Nephron (organoid): Measurements from ENCODE around the gene C22orf39.

ENCODE experiments used
- H3K27ac Mint-ChIP-seq, 3 experiments: 2 replicates each; pipeline ENCODE4 v1.8.0; 2020; ENCODE audit warnings: mixed read lengths in 3 of 3, mild to moderate bottlenecking in 2 of 3, moderate library complexity in 1 of 3
- H3K27me3 Mint-ChIP-seq: 2 replicates; pipeline ENCODE4 v1.8.0; 2021; ENCODE audit warnings: low read depth, mild to moderate bottlenecking, moderate library complexity, mixed read lengths
- H3K36me3 Mint-ChIP-seq: 2 replicates; pipeline ENCODE4 v1.8.0; 2020; ENCODE audit warnings: low read depth, mixed read lengths
- H3K4me1 Mint-ChIP-seq: 2 replicates; pipeline ENCODE4 v1.8.0; 2020; ENCODE audit warnings: mixed read lengths
- H3K4me3 Mint-ChIP-seq, 3 experiments: 2 replicates each; pipeline ENCODE4 v1.8.0; 2020; ENCODE audit warnings: mild to moderate bottlenecking in 3 of 3, mixed read lengths in 3 of 3, moderate library complexity in 2 of 3
- H3K9me3 Mint-ChIP-seq: 2 replicates; pipeline ENCODE4 v1.8.0; 2020; ENCODE audit warnings: mixed read lengths
- TF ChIP-seq, protein P1 (sequence below), 3 experiments: fragments of 200-600 bp; sonication (generic); IDR thresholded peaks; one replicate each; pipeline ENCODE4 v1.5.0; 2021; ENCODE audit warnings: antibody characterized with exemption in 3 of 3; ENCODE audit not compliant: unreplicated experiment in 3 of 3

The C22orf39 gene

GRCh38 chr22:19447330-19448075, at the start of gene C22orf39:
Gene C22orf39 (minus strand): TSS chr22:19447711. CDS start chr22:19447688, 23 bp downstream.
- Mint-ChIP-seq H3K9me3 (no peaks in the 10 kb centered on the region), H3K27me3 (no peaks in the 10 kb centered on the region), H3K36me3 (peaks cover 27% of the 10 kb centered on the region), H3K4me3 (peak within 1 kb of the TSS; percentile 83 to 95 (median 88)), H3K27ac (peak within 1 kb of the TSS; percentile 57 to 92 (median 91)), H3K4me1 (peaks cover 21% of the 10 kb centered on the region)
- TF ChIP-seq, protein P1, sequence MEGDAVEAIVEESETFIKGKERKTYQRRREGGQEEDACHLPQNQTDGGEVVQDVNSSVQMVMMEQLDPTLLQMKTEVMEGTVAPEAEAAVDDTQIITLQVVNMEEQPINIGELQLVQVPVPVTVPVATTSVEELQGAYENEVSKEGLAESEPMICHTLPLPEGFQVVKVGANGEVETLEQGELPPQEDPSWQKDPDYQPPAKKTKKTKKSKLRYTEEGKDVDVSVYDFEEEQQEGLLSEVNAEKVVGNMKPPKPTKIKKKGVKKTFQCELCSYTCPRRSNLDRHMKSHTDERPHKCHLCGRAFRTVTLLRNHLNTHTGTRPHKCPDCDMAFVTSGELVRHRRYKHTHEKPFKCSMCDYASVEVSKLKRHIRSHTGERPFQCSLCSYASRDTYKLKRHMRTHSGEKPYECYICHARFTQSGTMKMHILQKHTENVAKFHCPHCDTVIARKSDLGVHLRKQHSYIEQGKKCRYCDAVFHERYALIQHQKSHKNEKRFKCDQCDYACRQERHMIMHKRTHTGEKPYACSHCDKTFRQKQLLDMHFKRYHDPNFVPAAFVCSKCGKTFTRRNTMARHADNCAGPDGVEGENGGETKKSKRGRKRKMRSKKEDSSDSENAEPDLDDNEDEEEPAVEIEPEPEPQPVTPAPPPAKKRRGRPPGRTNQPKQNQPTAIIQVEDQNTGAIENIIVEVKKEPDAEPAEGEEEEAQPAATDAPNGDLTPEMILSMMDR (IDR thresholded peaks at IDR 0.05; ENCODE audit: unreplicated experiment in 3 of 3), result no peak

DNA sequence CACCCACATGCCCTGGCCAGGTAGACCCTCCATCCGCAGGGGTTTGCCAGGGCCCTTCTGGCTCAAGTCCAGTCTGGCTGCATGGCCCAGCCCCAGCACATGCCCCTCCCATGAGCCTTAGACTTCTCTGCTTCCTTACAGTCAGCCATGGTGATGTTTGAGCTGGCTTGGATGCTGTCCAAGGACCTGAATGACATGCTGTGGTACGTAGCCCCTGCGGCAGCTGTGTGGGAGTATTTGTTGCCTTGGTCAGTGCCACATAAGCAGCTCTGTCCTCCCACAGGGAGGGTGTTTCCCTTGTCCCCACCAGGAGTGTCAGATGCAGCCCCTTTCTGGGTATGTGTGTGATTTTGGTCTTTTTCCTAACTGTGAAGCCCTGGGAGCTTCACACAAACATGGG, 49.7 kb upstream of the C22orf39 start:
- Mint-ChIP-seq H3K27ac (peak overlapping the region; percentile 5 to 79 (median 25)), H3K4me3 (no peak overlapping the region), H3K27me3 (no peaks in the 10 kb centered on the region), H3K9me3 (no peaks in the 10 kb centered on the region), H3K36me3 (peaks cover 4% of the 10 kb centered on the region), H3K4me1 (peaks cover 6% of the 10 kb centered on the region)
- TF ChIP-seq, protein P1 (IDR thresholded peaks at IDR 0.05; ENCODE audit: unreplicated experiment in 3 of 3), result no peak

DNA sequence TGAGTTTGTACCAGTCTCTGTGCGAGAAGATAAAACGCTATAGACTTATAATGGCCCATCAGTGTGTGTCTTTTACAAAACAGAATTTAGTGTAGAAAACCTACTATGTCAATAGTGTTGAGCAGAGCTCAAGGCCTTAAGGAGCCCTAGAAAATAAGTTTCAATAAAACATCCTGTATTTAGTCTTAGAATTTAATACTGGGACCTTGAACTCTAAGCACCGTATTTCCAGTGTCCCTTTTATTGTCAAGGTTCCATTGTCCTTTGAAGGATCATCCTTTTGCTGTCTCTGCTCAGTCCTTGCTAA, 48.8 kb upstream of the C22orf39 start:
- Mint-ChIP-seq H3K4me1 (peaks cover 6% of the 10 kb centered on the region), H3K36me3 (peaks cover 4% of the 10 kb centered on the region), H3K9me3 (no peaks in the 10 kb centered on the region), H3K27me3 (no peaks in the 10 kb centered on the region), H3K4me3 (no peak overlapping the region), H3K27ac (no peak overlapping the region)
- TF ChIP-seq, protein P1 (IDR thresholded peaks at IDR 0.05; ENCODE audit: unreplicated experiment in 3 of 3), result no peak

DNA sequence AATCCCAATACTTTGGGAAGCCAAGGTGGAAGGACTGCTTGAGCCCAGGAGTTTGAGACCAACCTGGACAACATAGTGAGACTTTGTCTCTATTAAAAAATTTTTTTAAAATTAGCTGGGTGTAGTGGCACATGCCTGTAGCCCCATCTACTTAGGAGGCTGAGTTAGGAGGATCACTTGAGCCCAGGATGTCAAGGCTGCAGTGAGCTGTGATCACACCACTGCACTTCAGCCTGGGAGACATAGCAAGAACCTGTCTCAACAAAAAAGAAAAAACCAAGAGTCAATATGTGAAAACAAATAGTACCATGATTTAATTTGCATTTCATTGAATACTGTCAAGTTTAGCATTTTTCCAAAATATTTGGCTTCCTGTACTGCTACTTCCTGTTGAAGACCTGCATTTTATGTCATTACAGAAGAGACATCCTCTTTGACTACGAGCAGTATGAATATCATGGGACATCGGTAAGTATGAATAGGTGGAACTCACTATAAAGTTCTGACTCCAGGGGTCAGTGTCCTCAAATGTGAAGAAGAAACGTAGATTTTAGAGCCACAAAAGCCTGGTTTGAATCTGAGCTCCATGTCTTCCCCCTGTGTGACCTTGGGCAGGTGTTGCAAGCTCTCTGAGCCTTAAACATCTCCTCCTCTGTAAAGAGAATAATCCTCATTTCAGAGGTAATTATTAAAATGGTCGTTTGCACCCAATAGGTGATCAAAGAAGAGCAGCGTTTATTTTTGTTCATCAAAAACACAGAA, 48.2 kb upstream of the C22orf39 start:
- peaks cover 6% of the 10 kb centered on the region for H3K4me1 Mint-ChIP-seq
- TF ChIP-seq, protein P1 (IDR thresholded peaks at IDR 0.05; ENCODE audit: unreplicated experiment in 3 of 3), result peak; percentile 11 to 29 (median 24)
- no peak overlapping the region for H3K27ac Mint-ChIP-seq
- H3K36me3 Mint-ChIP-seq, result peaks cover 4% of the 10 kb centered on the region
- no peaks in the 10 kb centered on the region for H3K27me3 Mint-ChIP-seq
- no peak overlapping the region for H3K4me3 Mint-ChIP-seq
- no peaks in the 10 kb centered on the region for H3K9me3 Mint-ChIP-seq

DNA sequence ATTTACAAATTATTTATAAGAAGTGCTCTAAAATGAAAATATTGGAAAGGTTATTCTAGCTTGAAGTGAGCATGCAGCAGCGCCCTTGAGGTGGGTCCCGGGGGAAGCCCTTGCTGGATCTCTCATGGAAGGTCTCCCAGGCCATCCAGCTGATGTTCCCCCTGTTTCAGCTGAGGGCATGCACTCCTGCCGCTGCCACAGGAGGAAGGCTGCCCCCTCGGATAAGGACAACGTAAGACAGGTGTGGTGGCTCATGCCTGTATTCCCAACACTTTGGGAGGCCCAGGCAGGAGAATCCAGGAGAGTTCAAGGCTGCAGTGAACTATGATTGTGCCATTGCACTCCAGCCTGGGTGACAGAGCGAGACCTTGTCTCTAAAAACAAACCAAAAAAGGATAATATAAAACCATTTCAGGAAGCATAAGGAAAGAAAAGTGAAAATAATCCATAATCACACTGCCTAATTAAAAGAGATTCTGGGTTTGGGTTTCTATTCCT, 47.2 kb upstream of the C22orf39 start:
- H3K27ac Mint-ChIP-seq, result no peak overlapping the region
- H3K4me1 Mint-ChIP-seq, result peaks cover 6% of the 10 kb centered on the region
- H3K9me3 Mint-ChIP-seq, result no peaks in the 10 kb centered on the region
- TF ChIP-seq, protein P1 (IDR thresholded peaks at IDR 0.05; ENCODE audit: unreplicated experiment in 3 of 3), result no peak
- H3K4me3 Mint-ChIP-seq, result no peak overlapping the region
- no peaks in the 10 kb centered on the region for H3K27me3 Mint-ChIP-seq
- peaks cover 4% of the 10 kb centered on the region for H3K36me3 Mint-ChIP-seq
